Common myeloid progenitor, CD34-positive (primary cell): ENCODE data around the gene MCC.
A peak's percentile ranks its signal among the peaks of the same experiment; 100 is the strongest.

Experiments
- CTCF ChIA-PET: fragments of 350-600 bp; sonication (Branson Sonifier 250); formaldehyde crosslinking; loops from one replicate; lab custom pipeline; 2021; ENCODE audit warnings: antibody characterized with exemption; lab: Charles Lee
- POLR2A ChIA-PET: fragments of 350-600 bp; sonication (Branson Sonifier 250); formaldehyde crosslinking; loops from one replicate; lab custom pipeline; 2021; ENCODE audit warnings: antibody characterized with exemption; lab: Charles Lee
- DNase-seq, 3 donors: peaks; one replicate each; pipeline versions ENCODE4 v3.0.0 to v3.0.0-alpha.2; 2013
- H3K27ac ChIP-seq, 2 experiments: 1 replicate in 1 of 2; 2 replicates in 1 of 2; pipeline ENCODE4 v1.7.0; 2013; ENCODE audit warnings: inconsistent platforms in 2 of 2, low read length in 2 of 2, mild to moderate bottlenecking in 2 of 2, low read depth in 1 of 2, moderate library complexity in 1 of 2; ENCODE audit not compliant: severe bottlenecking in 2 of 2, insufficient read depth in 1 of 2, poor library complexity in 1 of 2
- H3K27me3 ChIP-seq, 5 experiments: replicated peaks in 2 of 5; 1 replicate in 3 of 5; 2 replicates in 2 of 5; pipeline versions ENCODE4 v1.6.1 to v1.7.0; 2013; ENCODE audit warnings: low read length in 4 of 5, mild to moderate bottlenecking in 2 of 5, moderate library complexity in 2 of 5, inconsistent platforms in 1 of 5; ENCODE audit not compliant: insufficient read depth in 5 of 5, control insufficient read depth in 4 of 5
- H3K36me3 ChIP-seq, 4 experiments: 1 replicate in 2 of 4; 2 replicates in 2 of 4; pipeline versions ENCODE4 v1.6.1 to v1.7.0; 2013; ENCODE audit warnings: low read length in 3 of 4, control low read depth in 1 of 4, mild to moderate bottlenecking in 1 of 4; ENCODE audit not compliant: control insufficient read depth in 4 of 4, insufficient read depth in 4 of 4
- H3K4me1 ChIP-seq, 4 experiments: 1 replicate in 3 of 4; 2 replicates in 1 of 4; pipeline versions ENCODE4 v1.6.1 to v1.7.1; 2013; ENCODE audit warnings: low read length in 3 of 4, mild to moderate bottlenecking in 3 of 4, control low read depth in 1 of 4, inconsistent platforms in 1 of 4, moderate library complexity in 1 of 4; ENCODE audit not compliant: control insufficient read depth in 4 of 4, insufficient read depth in 4 of 4; ENCODE audit errors: control extremely low read depth in 1 of 4
- H3K4me3 ChIP-seq, 7 experiments: 1 replicate in 4 of 7; 2 replicates in 3 of 7; pipeline versions ENCODE4 v1.5.1 to v1.7.0; 2013; ENCODE audit warnings: mild to moderate bottlenecking in 7 of 7, low read length in 6 of 7, moderate library complexity in 6 of 7, inconsistent platforms in 2 of 7, low read depth in 2 of 7, control low read depth in 1 of 7; ENCODE audit not compliant: insufficient read depth in 4 of 7, control insufficient read depth in 1 of 7; ENCODE audit errors: extremely low read depth in 1 of 7
- H3K9me3 ChIP-seq, 5 experiments: 1 replicate in 4 of 5; 2 replicates in 1 of 5; pipeline versions ENCODE4 v1.6.1 to v1.7.1; 2013; ENCODE audit warnings: low read length in 4 of 5, mild to moderate bottlenecking in 2 of 5, inconsistent platforms in 1 of 5, low read depth in 1 of 5, moderate library complexity in 1 of 5; ENCODE audit not compliant: control insufficient read depth in 4 of 5, insufficient read depth in 2 of 5; ENCODE audit errors: control extremely low read depth in 1 of 5
- WGBS: methylation state at CpG from one replicate; pipeline ENCODE4 v1.1.5; 2013; ENCODE audit not compliant: insufficient coverage; 5-methylcytosine and 5-hydroxymethylcytosine counted together

MCC gene

DNA sequence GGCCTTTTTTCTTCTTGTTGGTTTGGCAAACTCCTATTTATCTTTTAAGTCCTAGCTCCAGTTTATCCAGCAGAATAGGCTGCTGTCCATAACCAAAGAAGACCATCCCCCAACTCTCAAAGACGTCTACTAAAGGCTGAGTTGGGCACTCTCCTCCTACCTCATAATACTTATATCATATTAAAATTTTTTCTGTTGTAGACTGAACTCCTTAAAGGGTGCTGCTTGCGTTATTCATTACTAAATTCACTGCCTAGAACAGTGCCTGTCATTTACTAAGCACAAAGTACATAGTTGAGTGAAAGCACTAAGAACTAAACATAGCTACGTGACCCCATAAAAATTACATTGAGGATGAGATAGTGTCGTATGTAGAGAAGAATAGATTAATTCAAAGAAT is 490.0 kb downstream of the MCC start:
- ChIA-PET POLR2A (no interaction called here), CTCF (interaction anchor here (0.7 to 5.7 kb wide), 3 partner anchors 335 to 592 kb away, joined by 3 to 70 read pairs (median 3); no protein-coding TSS in a partner anchor)
- no peak overlapping the region for H3K4me3 ChIP-seq
- no peaks in the 10 kb centered on the region for H3K4me1 ChIP-seq
- DNase-seq: no peak
- H3K9me3 ChIP-seq: no peaks in the 10 kb centered on the region
- peaks cover 16 to 35% (median 27%) of the 10 kb centered on the region in 4 experiments for H3K36me3 ChIP-seq
- H3K27me3 ChIP-seq: no peaks in the 10 kb centered on the region
- whole genome bisulfite sequencing: no CpG with 5 or more reads among the region's 4 CpGs
- H3K27ac ChIP-seq: no peak overlapping the region

GRCh38 chr5:112996830-112997374 is 491.4 kb downstream of the MCC start:
- no peak overlapping the region for H3K4me3 ChIP-seq
- ChIA-PET POLR2A (no interaction called here), CTCF (interaction anchor here (0.6 to 5.7 kb wide), 21 partner anchors 9 to 615 kb away, joined by 3 to 70 read pairs (median 6); partner anchors contain the start of gene YTHDC2)
- no peaks in the 10 kb centered on the region for H3K4me1 ChIP-seq
- H3K36me3 ChIP-seq: peaks cover 12 to 34% (median 22%) of the 10 kb centered on the region in 4 experiments
- H3K27ac ChIP-seq: no peak overlapping the region
- H3K9me3 ChIP-seq: no peaks in the 10 kb centered on the region
- no peaks in the 10 kb centered on the region for H3K27me3 ChIP-seq
- DNase-seq: no peak
- WGBS: 100% methylated on average over 3 of the region's 4 CpGs

DNA sequence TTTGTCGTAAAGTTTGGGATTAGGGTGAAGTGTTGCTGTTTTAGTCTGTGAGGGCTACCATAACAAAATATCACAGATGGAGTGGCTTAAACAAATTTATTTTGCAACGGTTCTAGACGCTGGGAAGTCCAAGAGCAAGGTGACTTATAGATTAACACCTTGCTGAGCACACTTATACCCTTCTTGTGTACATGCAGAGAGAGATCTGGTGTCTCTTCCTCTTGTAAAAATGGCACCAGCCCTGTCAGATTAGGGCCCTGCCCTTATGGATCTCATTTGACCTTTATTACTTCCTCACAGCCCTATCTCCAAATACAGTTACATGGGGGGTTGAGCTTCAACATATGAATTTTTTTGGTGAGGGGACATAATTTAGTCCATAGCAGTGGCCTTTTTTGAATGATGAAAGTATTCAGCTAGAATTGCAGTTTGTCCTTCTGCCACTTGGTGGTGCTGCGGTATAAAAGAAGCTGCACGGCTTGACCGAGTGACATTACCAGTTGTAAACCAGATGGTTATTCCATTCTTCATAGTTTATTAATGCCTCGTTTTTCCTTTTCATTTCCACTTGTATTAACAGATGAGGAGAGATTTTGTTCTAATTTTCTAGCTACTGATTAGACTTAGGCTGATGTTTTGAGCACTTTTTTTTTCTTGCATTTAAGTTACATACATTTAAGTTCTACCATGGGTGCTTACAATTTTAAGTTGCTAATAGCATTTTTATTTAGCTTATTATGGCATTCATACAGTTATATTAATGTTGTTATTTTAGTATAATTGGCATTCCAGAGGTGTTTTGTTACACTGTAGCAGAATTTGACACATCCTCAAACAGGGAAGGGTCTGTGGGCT is 492.3 kb downstream of the MCC start:
- Histone ChIP-seq H3K27ac (no peak overlapping the region), H3K4me3 (no peak overlapping the region), H3K4me1 (no peaks in the 10 kb centered on the region), H3K9me3 (no peaks in the 10 kb centered on the region), H3K27me3 (no peaks in the 10 kb centered on the region), H3K36me3 (peaks cover 12 to 26% (median 16%) of the 10 kb centered on the region in 4 experiments)
- DNase-seq: peak; percentile 61 to 77 (median 69)
- WGBS: 44% methylated on average over 5 of the region's 7 CpGs
- POLR2A ChIA-PET: no interaction called here
- CTCF ChIA-PET: interaction anchor here (0.6 to 5.7 kb wide), 31 partner anchors 8 to 616 kb away, joined by 3 to 70 read pairs (median 4); partner anchors contain the start of genes DCP2 and YTHDC2

GRCh38 chr5:112986224-112986623 is 502.0 kb downstream of the MCC start:
- 100% methylated on average over 2 of the region's 4 CpGs for WGBS
- H3K36me3 ChIP-seq: peaks cover 9 to 52% (median 24%) of the 10 kb centered on the region in 4 experiments
- POLR2A ChIA-PET: no interaction called here

DNA sequence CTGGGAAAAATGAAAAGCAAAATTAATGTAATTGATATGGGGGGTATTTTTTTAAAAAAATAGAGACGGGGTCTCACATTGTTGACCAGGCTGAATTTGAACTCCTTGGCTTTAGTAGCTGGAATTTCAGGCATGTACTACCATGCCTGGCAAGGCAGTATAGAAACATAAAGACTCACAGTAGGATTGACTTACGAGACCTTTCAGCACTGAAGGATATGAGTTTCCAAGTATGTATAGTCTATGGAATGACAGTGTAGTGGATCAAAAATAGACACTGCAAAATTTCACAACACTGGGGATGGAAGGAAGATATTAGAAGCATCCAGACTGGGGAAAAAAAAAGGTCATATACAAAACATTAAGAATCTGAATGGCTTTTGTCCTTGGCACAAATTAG is 504.9 kb downstream of the MCC start:
- Histone ChIP-seq H3K36me3 (peaks cover 9 to 43% (median 18%) of the 10 kb centered on the region in 4 experiments), H3K9me3 (peaks cover 0 to 2% (median 0%) of the 10 kb centered on the region in 5 experiments), H3K4me3 (no peak overlapping the region), H3K27ac (no peak overlapping the region), H3K4me1 (peaks cover 0 to 12% (median 4%) of the 10 kb centered on the region in 4 experiments), H3K27me3 (no peaks in the 10 kb centered on the region)
- WGBS: 100% methylated on average over 2 of the region's 2 CpGs
- no peak for DNase-seq
- ChIA-PET POLR2A (no interaction called here), CTCF (interaction anchor here (0.6 to 2.2 kb wide), 2 partner anchors 8 to 13 kb away, joined by 3 to 7 read pairs; no protein-coding TSS in a partner anchor)

More at GRCh38 chr5:112986224-112986623, 502.0 kb downstream of the MCC start:
- DNase-seq: no peak
- H3K4me1 ChIP-seq: no peaks in the 10 kb centered on the region
- no peaks in the 10 kb centered on the region for H3K27me3 ChIP-seq
- no peak overlapping the region for H3K4me3 ChIP-seq
- H3K27ac ChIP-seq: no peak overlapping the region
- CTCF ChIA-PET: interaction anchor here (0.6 kb wide), 1 partner anchor 52 kb away, joined by 4 read pairs; no protein-coding TSS in a partner anchor
- peaks cover 0 to 2% (median 0%) of the 10 kb centered on the region in 5 experiments for H3K9me3 ChIP-seq

DNA sequence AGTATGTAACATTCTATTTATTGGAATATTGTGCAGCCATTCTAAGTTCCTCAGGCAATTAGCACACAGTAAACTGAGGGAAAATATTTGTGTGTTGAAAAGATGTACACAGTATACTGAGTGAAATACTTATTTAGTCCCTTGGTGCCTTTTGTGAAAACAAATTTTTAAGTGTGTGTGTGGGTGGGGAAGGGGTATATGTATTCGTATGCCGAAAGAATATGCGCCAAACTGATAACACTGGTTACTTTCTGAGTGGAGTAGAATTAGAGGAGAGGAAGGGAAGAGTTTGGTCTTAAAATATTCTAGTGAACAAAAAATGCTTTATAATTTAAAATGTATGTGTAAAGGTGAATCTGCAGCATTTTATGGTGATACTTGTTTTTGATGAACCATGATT is 508.5 kb downstream of the MCC start:
- Histone ChIP-seq H3K4me1 (peaks cover 2 to 30% (median 17%) of the 10 kb centered on the region in 4 experiments), H3K9me3 (peaks cover 0 to 2% (median 0%) of the 10 kb centered on the region in 5 experiments), H3K36me3 (peaks cover 9 to 24% (median 14%) of the 10 kb centered on the region in 4 experiments), H3K27ac (no peak overlapping the region), H3K4me3 (no peak overlapping the region), H3K27me3 (no peaks in the 10 kb centered on the region)
- DNase-seq: no peak
- WGBS: no CpG with 5 or more reads among the region's 3 CpGs
- ChIA-PET POLR2A (no interaction called here), CTCF (interaction anchor here (0.7 to 3.0 kb wide), 4 partner anchors 16 to 626 kb away, joined by 3 to 20 read pairs (median 3); partner anchors contain the start of gene YTHDC2)
